Measurements from ENCODE around the gene BOK. TPM values are rescaled to one million over a fixed set of nuclear protein-coding genes. Genes with fewer than 3 reads are reported as not detected.
A peak's percentile ranks its signal among the peaks of the same experiment; 100 is the strongest.
"Not testable (repeated sequence)": the region's sequence is repeated elsewhere in the genome, so short reads cannot be mapped to it uniquely, and the experiment has no call there.

The BOK gene, protein sequence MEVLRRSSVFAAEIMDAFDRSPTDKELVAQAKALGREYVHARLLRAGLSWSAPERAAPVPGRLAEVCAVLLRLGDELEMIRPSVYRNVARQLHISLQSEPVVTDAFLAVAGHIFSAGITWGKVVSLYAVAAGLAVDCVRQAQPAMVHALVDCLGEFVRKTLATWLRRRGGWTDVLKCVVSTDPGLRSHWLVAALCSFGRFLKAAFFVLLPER
- 0.07 TPM in 1 of 2 replicates, not detected in the other for total RNA-seq

GRCh38 chr2:241558532-241559322 lies at the start of gene BOK:
Gene BOK (plus strand): TSS chr2:241558745. CDS start chr2:241559484, 739 bp downstream.
- peaks cover 5% of the 10 kb centered on the region for H3K4me1 Mint-ChIP-seq (ENCODE audit: low read depth)
- no peak for DNase-seq (ENCODE audit: low spot score)
- intact Hi-C loops (cut with micrococcal nuclease), result no loop called here

GRCh38 chr2:241509155-241509784 lies 49.3 kb upstream of the BOK start:
- Mint-ChIP-seq H3K36me3 (ENCODE audit: low read depth) (no peaks in the 10 kb centered on the region), H3K4me1 (ENCODE audit: low read depth) (peaks cover 8% of the 10 kb centered on the region), H3K9me3 (no peaks in the 10 kb centered on the region), H3K27me3 (ENCODE audit: insufficient read depth) (peaks cover 6% of the 10 kb centered on the region), H3K27ac (peak overlapping the region; percentile 81), H3K4me3 (peak overlapping the region; percentile 83)
- intact Hi-C loops (cut with micrococcal nuclease), result loop anchor here (2.0 kb wide), 2 partner anchors 64 to 406 kb away; partner anchors contain the start of gene MTERF4
- DNase-seq (ENCODE audit: low spot score), result no peak

More at GRCh38 chr2:241558532-241559322, at the start of gene BOK:
- Mint-ChIP-seq H3K9me3 (peaks cover 3% of the 10 kb centered on the region), H3K27ac (no peak within 1 kb of the TSS), H3K4me3 (peak within 1 kb of the TSS; percentile 77), H3K36me3 (ENCODE audit: low read depth) (no peaks in the 10 kb centered on the region), H3K27me3 (ENCODE audit: insufficient read depth) (peaks cover 28% of the 10 kb centered on the region)

- Mint-ChIP-seq H3K4me3 (peak overlapping the region; percentile 22), H3K27me3 (ENCODE audit: insufficient read depth) (peaks cover 6% of the 10 kb centered on the region), H3K9me3 (no peaks in the 10 kb centered on the region), H3K36me3 (ENCODE audit: low read depth) (no peaks in the 10 kb centered on the region), H3K27ac (no peak overlapping the region), H3K4me1 (ENCODE audit: low read depth) (peaks cover 20% of the 10 kb centered on the region)
- DNase-seq (ENCODE audit: low spot score), result no peak
- intact Hi-C loops (cut with micrococcal nuclease), result no loop called here
Observed at GRCh38 chr2:241511091-241511741, 47.3 kb upstream of the BOK start.

DNA sequence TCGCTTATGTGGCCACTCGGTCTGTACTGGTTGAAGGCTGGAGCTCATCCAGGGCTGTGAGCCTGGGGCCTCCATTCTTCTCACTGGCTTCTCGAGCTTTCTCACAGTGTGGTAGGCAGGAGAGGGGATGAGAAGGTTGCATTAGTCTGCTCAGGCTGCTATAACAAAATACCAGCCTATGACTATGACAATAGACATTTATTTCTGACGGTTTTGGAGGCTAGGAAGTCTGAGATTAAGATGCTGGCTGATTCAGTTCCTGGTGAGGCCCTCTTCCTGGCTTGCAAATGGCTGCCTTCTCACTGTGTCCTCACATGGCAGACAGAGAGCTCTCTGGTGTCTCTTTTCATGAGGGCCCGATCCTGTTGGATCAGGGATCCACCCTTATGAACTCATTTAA lies 44.0 kb upstream of the BOK start:
- no peak for DNase-seq (ENCODE audit: low spot score)
- Mint-ChIP-seq H3K36me3 (ENCODE audit: low read depth) (peaks cover 6% of the 10 kb centered on the region), H3K4me3 (no peak overlapping the region), H3K9me3 (peaks cover 8% of the 10 kb centered on the region), H3K4me1 (ENCODE audit: low read depth) (peaks cover 28% of the 10 kb centered on the region), H3K27ac (no peak overlapping the region), H3K27me3 (ENCODE audit: insufficient read depth) (peaks cover 6% of the 10 kb centered on the region)
- intact Hi-C loops (cut with micrococcal nuclease), result no loop called here

- Mint-ChIP-seq H3K4me1 (ENCODE audit: low read depth) (peaks cover 25% of the 10 kb centered on the region), H3K27ac (peak overlapping the region; percentile 40), H3K9me3 (peaks cover 8% of the 10 kb centered on the region), H3K27me3 (ENCODE audit: insufficient read depth) (peaks cover 10% of the 10 kb centered on the region), H3K36me3 (ENCODE audit: low read depth) (peaks cover 6% of the 10 kb centered on the region), H3K4me3 (no peak overlapping the region)
- intact Hi-C loops (cut with micrococcal nuclease), result no loop called here
- DNase-seq (ENCODE audit: low spot score), result no peak
Observed at GRCh38 chr2:241514986-241515737, 43.4 kb upstream of the BOK start.

DNA sequence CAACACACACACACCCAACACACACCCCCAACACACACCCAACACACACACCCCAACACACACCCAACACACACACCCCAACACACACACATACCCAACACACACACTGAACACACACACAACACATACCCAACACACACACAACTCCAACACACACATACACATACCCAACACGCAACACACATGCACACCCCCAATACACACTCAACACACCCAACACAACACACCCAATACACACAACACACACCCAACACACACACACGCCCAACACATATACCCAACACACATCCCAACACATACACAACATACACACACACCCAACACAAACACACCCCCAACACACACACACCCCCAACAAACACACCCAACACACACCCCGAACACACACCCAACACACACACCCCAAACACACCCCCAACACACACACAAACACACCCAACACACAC lies 42.0 kb upstream of the BOK start:
- H3K27ac Mint-ChIP-seq, result peak overlapping the region; percentile 77
- H3K4me1 Mint-ChIP-seq (ENCODE audit: low read depth), result peaks cover 31% of the 10 kb centered on the region
- H3K9me3 Mint-ChIP-seq, result peaks cover 8% of the 10 kb centered on the region

DNA sequence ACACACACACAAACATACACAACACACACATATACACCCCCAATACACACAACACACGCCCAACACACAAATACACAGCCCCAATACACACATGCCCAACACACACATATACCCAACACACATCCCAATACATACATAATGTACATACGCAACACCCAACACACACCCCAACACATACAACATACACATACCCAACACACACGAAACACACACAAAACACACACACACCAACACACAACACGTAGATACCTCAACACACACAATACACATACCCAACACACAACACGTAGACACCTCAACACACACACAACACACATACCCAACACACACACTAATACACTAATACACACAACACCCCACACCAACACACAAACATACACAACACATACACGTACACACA lies 41.2 kb upstream of the BOK start:
- Mint-ChIP-seq H3K4me1 (ENCODE audit: low read depth) (peaks cover 31% of the 10 kb centered on the region), H3K27me3 (ENCODE audit: insufficient read depth) (peaks cover 4% of the 10 kb centered on the region), H3K9me3 (peaks cover 8% of the 10 kb centered on the region), H3K4me3 (no peak overlapping the region), H3K36me3 (ENCODE audit: low read depth) (peaks cover 6% of the 10 kb centered on the region), H3K27ac (peak overlapping the region; percentile 8)
- no peak for DNase-seq (ENCODE audit: low spot score)
- intact Hi-C loops (cut with micrococcal nuclease), result no loop called here

More for the DNA sequence above, 42.0 kb upstream of the BOK start:
- Mint-ChIP-seq H3K36me3 (ENCODE audit: low read depth) (peaks cover 6% of the 10 kb centered on the region), H3K27me3 (ENCODE audit: insufficient read depth) (peaks cover 7% of the 10 kb centered on the region), H3K4me3 (no peak overlapping the region)
- intact Hi-C loops (cut with micrococcal nuclease), result no loop called here
- no peak for DNase-seq (ENCODE audit: low spot score)

DNA sequence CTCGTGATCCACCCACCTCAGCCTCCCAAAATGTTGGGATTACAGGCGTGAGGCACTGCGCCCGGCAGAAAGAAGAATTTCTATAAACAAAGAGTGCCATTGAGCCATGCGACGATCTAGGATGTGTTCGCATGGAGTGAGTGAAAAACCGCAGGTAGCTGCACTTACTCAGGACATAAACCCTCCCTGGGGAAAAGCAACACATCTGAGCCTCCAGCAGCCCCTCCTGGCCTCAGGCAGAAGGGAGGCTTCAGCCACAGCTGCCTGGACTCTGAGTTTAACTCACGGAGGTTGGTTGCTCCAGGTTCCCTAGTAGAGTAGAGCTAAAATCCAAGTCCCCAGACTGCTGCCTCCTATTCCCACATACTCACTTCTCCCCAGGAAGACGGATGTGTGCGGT lies 38.9 kb upstream of the BOK start:
- intact Hi-C loops (cut with micrococcal nuclease), result no loop called here
- no peak overlapping the region for H3K27ac Mint-ChIP-seq

DNA sequence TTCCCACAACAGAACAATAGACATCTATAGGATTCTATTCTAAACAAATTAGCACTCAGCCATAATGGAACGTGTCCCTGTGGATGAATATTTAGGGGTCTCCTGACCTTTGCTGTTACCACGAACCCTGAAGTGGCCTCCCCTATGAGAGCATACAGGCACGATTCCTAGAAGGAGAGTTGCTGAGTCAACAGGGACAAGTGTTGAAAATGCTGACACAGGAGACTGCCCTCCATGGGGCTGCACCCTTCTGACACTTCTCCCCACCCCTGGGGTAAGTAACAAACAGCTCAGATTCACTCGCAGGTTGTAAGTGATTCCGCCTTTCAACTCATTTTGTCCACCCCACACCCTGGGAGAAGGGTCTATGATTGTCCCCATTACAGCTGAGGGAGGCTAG lies 36.1 kb upstream of the BOK start:
- peaks cover 1% of the 10 kb centered on the region for H3K36me3 Mint-ChIP-seq (ENCODE audit: low read depth)
- H3K27ac Mint-ChIP-seq, result no peak overlapping the region
- H3K27me3 Mint-ChIP-seq (ENCODE audit: insufficient read depth), result peaks cover 8% of the 10 kb centered on the region
- H3K4me1 Mint-ChIP-seq (ENCODE audit: low read depth), result peaks cover 8% of the 10 kb centered on the region
- intact Hi-C loops (cut with micrococcal nuclease), result no loop called here
- H3K9me3 Mint-ChIP-seq, result peaks cover 2% of the 10 kb centered on the region
- DNase-seq (ENCODE audit: low spot score), result no peak
- H3K4me3 Mint-ChIP-seq, result no peak overlapping the region

More for the DNA sequence above, 38.9 kb upstream of the BOK start:
- Mint-ChIP-seq H3K9me3 (peaks cover 8% of the 10 kb centered on the region), H3K4me1 (ENCODE audit: low read depth) (peaks cover 30% of the 10 kb centered on the region), H3K4me3 (no peak overlapping the region), H3K36me3 (ENCODE audit: low read depth) (peaks cover 6% of the 10 kb centered on the region), H3K27me3 (ENCODE audit: insufficient read depth) (peaks cover 4% of the 10 kb centered on the region)
- DNase-seq (ENCODE audit: low spot score), result no peak

DNA sequence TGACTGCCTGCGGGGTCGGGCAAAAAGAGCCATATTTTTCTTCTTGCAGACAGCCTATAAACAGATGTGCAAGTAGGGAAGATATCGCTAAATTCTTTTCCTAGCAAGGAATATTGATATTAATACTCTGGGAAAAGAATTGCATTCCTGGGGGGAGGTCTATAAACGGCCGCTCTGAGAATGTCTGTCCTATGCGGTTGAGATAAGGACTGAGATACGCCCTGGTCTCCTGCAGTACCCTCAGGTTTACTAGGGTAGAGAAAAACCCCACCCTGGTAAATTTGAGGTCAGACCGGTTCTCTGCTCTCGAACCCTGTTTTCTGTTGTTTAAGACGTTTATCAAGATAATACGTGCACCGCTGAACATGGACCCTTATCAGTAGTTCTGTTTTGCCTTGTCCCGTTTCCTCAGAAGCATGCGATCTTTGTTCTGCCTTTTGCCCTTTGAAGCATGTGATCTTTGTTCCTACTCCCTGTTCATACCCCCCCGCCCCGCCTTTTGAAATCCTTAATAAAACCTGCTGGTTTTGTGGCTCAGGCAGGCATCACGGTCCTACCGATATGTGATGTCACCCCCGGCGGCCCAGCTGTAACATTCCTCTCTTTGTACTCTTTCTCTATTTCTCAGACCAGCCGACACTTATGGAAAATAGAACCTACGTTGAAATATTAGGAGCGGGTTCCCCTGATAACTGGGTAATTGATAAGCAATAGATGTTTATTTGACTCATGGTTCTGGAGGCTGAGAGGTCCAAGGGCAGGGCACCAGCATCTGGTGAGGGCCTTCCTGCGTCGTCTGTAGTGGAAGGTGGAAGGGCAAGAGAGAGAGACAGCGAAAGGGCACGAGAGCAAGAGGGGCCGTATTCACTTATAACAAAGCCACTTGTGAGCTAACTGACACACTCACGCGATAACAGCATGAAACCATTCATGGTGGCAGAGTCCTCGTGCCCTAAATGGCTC lies 32.4 kb upstream of the BOK start:
- H3K27ac Mint-ChIP-seq; intact Hi-C loops (cut with micrococcal nuclease); H3K4me1 Mint-ChIP-seq (ENCODE audit: low read depth); H3K4me3 Mint-ChIP-seq; H3K27me3 Mint-ChIP-seq (ENCODE audit: insufficient read depth); H3K36me3 Mint-ChIP-seq (ENCODE audit: low read depth); DNase-seq (ENCODE audit: low spot score); H3K9me3 Mint-ChIP-seq: not testable (repeated sequence)

- Mint-ChIP-seq H3K27ac (no peak overlapping the region), H3K9me3 (no peaks in the 10 kb centered on the region), H3K4me1 (ENCODE audit: low read depth) (no peaks in the 10 kb centered on the region), H3K27me3 (ENCODE audit: insufficient read depth) (peaks cover 2% of the 10 kb centered on the region), H3K4me3 (no peak overlapping the region), H3K36me3 (ENCODE audit: low read depth) (no peaks in the 10 kb centered on the region)
- no peak for DNase-seq (ENCODE audit: low spot score)
- intact Hi-C loops (cut with micrococcal nuclease), result no loop called here
Observed at GRCh38 chr2:241530571-241530970, 28.0 kb upstream of the BOK start.
